Osteoblast (primary cell): ENCODE results near the gene CHMP2B. TPM values are rescaled to one million over a fixed set of nuclear protein-coding genes. Genes with fewer than 3 reads are reported as not detected.
A peak's percentile ranks its signal among the peaks of the same experiment; 100 is the strongest.

Experiments
- DNase-seq: peaks from one replicate; pipeline ENCODE4 v3.0.0; 2011; ENCODE audit warnings: low spot score, mixed read lengths; ENCODE audit not compliant: insufficient read length; ENCODE audit errors: missing footprints
- H2AFZ ChIP-seq: 2 replicates; pipeline ENCODE4 v1.6.0; 2011; ENCODE audit warnings: mild to moderate bottlenecking, low read length
- H3K27ac ChIP-seq: 2 replicates; pipeline ENCODE4 v1.5.1; 2011; ENCODE audit warnings: mild to moderate bottlenecking, low read depth, low read length, moderate library complexity
- H3K27me3 ChIP-seq: 2 replicates; pipeline ENCODE4 v1.6.0; 2012; ENCODE audit warnings: mild to moderate bottlenecking, control low read depth, inconsistent platforms, low read length, moderate library complexity; ENCODE audit not compliant: insufficient read depth
- H3K36me3 ChIP-seq: 2 replicates; pipeline ENCODE4 v1.5.1; 2011; ENCODE audit warnings: mild to moderate bottlenecking, low read length, control low read depth, moderate library complexity; ENCODE audit not compliant: insufficient read depth
- H3K4me1 ChIP-seq: 2 replicates; pipeline ENCODE4 v1.5.1; 2011; ENCODE audit warnings: mild to moderate bottlenecking, low read length, control low read depth, moderate library complexity; ENCODE audit not compliant: insufficient read depth
- H3K4me2 ChIP-seq: 2 replicates; pipeline ENCODE4 v1.6.0; 2011; ENCODE audit warnings: mild to moderate bottlenecking, low read length; ENCODE audit not compliant: insufficient read depth
- H3K4me3 ChIP-seq: fragments of 200-600 bp; sonication (generic); 3 replicates; pipeline ENCODE4 v1.5.1; 2012; ENCODE audit warnings: mild to moderate bottlenecking, low read length, inconsistent platforms; ENCODE audit not compliant: insufficient read depth
- H3K79me2 ChIP-seq: 2 replicates; pipeline ENCODE4 v1.6.0; 2012; ENCODE audit warnings: mild to moderate bottlenecking, low read length, control low read depth, inconsistent platforms; ENCODE audit not compliant: insufficient read depth
- H3K9me3 ChIP-seq: 2 replicates; pipeline ENCODE4 v1.5.1; 2011; ENCODE audit warnings: low read depth, low read length, control low read depth
- H4K20me1 ChIP-seq: 2 replicates; pipeline ENCODE4 v1.6.0; 2012; ENCODE audit warnings: mild to moderate bottlenecking, low read length, control low read depth; ENCODE audit not compliant: insufficient read depth
- CTCF ChIP-seq: IDR thresholded peaks from 2 replicates; pipeline ENCODE4 v1.5.1; 2011; ENCODE audit warnings: mild to moderate bottlenecking, low read depth, low read length, moderate library complexity; ENCODE audit errors: extremely low read depth
- total RNA-seq: library from RNA; depleted of rRNA; stranded (reverse); fragments of >200 nt; gene quantifications from 2 replicates; pipeline ENCODE4 v1.2.3, GENCODE V29; 2012

CHMP2B gene
- total RNA-seq, 1 donor, result 55.4 TPM

- Histone ChIP-seq H3K27ac (no peak overlapping the region), H3K36me3 (no peaks in the 10 kb centered on the region), H3K4me2 (no peak overlapping the region), H3K9me3 (no peaks in the 10 kb centered on the region), H3K4me3 (no peak overlapping the region), H3K4me1 (peaks cover 10% of the 10 kb centered on the region), H4K20me1 (peaks cover 8% of the 10 kb centered on the region), H3K79me2 (peaks cover 36% of the 10 kb centered on the region), H3K27me3 (no peaks in the 10 kb centered on the region), H2AFZ (no peak overlapping the region)
- TF ChIP-seq CTCF, result no peak
- peak; percentile 30 for DNase-seq
Observed at GRCh38 chr3:87225659-87226058, 1.4 kb upstream of the CHMP2B start.

- Histone ChIP-seq H3K27ac (peak overlapping the region; percentile 87), H4K20me1 (peaks cover 26% of the 10 kb centered on the region), H2AFZ (peak overlapping the region; percentile 98), H3K4me1 (peaks cover 10% of the 10 kb centered on the region), H3K79me2 (peaks cover 57% of the 10 kb centered on the region), H3K36me3 (no peaks in the 10 kb centered on the region), H3K9me3 (no peaks in the 10 kb centered on the region), H3K4me2 (peak overlapping the region; percentile 88), H3K4me3 (peak overlapping the region; percentile 97), H3K27me3 (no peaks in the 10 kb centered on the region)
- TF ChIP-seq CTCF, result no peak
- DNase-seq, result peak; percentile 10
Observed at GRCh38 chr3:87227835-87228144, 681 bp downstream of the CHMP2B start.

GRCh38 chr3:87228316-87228715 lies 1.2 kb downstream of the CHMP2B start:
- Histone ChIP-seq H3K27ac (peak overlapping the region; percentile 87), H3K79me2 (peaks cover 62% of the 10 kb centered on the region)
- DNase-seq, result peak; percentile 68

GRCh38 chr3:87229113-87229512 lies 2.0 kb downstream of the CHMP2B start:
- peaks cover 39% of the 10 kb centered on the region for H4K20me1 ChIP-seq
- H2AFZ ChIP-seq, result no peak overlapping the region
- DNase-seq, result no peak
- peak overlapping the region; percentile 14 for H3K4me3 ChIP-seq
- no peaks in the 10 kb centered on the region for H3K9me3 ChIP-seq
- no peak overlapping the region for H3K27ac ChIP-seq
- peak overlapping the region; percentile 88 for H3K4me2 ChIP-seq
- no peaks in the 10 kb centered on the region for H3K36me3 ChIP-seq
- H3K4me1 ChIP-seq, result peaks cover 10% of the 10 kb centered on the region
- H3K79me2 ChIP-seq, result peaks cover 70% of the 10 kb centered on the region
- no peak for TF ChIP-seq CTCF
- H3K27me3 ChIP-seq, result no peaks in the 10 kb centered on the region

More at GRCh38 chr3:87228316-87228715, 1.2 kb downstream of the CHMP2B start:
- peaks cover 31% of the 10 kb centered on the region for H4K20me1 ChIP-seq
- peak overlapping the region; percentile 97 for H3K4me3 ChIP-seq
- H3K9me3 ChIP-seq, result no peaks in the 10 kb centered on the region
- H3K27me3 ChIP-seq, result no peaks in the 10 kb centered on the region
- no peak for TF ChIP-seq CTCF
- peaks cover 10% of the 10 kb centered on the region for H3K4me1 ChIP-seq
- peak overlapping the region; percentile 88 for H3K4me2 ChIP-seq
- no peaks in the 10 kb centered on the region for H3K36me3 ChIP-seq
- H2AFZ ChIP-seq, result no peak overlapping the region
